ENCODE measurements around the gene YIPF2. TPM values are rescaled to one million over a fixed set of nuclear protein-coding genes. Genes with fewer than 3 reads are reported as not detected.

YIPF2 gene
- total RNA-seq, 1 donor from 2014 or later: 47.2 TPM

DNA sequence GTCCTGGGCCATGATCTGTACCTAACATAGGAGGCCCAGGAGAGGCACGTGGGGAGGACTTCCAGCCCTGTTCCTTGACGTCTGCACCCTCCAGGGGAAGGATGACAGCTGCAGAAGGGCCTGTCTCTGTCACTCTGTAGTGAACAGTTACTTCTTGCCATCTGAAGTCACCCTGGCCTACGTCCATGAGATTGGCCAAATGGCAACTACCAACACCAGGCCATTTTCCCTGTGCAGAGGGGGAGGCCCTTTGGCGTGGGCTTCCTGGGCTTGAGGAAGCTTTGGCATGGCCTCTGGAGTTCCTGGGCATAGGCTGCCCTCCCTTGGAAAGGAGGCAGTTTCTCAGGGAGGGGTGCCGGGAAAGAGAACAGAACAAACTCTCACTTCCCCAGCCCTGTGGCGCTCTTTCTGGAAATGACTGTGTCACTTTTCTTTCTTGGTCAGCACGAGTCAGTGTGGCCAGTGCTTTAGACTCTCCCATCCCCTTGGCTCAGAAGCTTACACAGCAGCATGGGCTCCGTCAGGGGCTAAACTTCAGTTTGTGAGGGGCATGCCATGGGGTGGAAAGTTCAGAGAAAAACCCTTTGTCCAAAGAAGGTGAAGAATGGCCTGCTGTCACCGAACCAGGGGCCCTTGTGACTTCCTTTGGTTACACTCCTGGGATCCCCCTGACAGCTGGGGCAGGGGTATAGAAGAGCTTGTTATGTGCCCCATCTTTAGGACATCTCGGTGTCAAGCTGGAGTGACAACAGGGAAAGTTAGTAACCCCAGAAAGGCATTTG lies 51.8 kb downstream of the YIPF2 start:
- H3K4me1 Mint-ChIP-seq (ENCODE audit: low read depth, unreplicated experiment): peaks cover 39% of the 10 kb centered on the region
- peaks cover 17% of the 10 kb centered on the region for H3K9me3 Mint-ChIP-seq (ENCODE audit: unreplicated experiment)
- no peak for TF ChIP-seq CTCF (IDR thresholded peaks at IDR 0.05; ENCODE audit: partially characterized antibody, unreplicated experiment)
- no peaks in the 10 kb centered on the region for H3K36me3 Mint-ChIP-seq (ENCODE audit: unreplicated experiment)
- H3K27ac Mint-ChIP-seq (ENCODE audit: unreplicated experiment): peak overlapping the region; percentile 55
- peaks cover 7% of the 10 kb centered on the region for H3K27me3 Mint-ChIP-seq (ENCODE audit: unreplicated experiment)
- H3K4me3 Mint-ChIP-seq (ENCODE audit: unreplicated experiment): no peak overlapping the region
- DNase-seq: no peak

- Mint-ChIP-seq H3K27ac (ENCODE audit: unreplicated experiment) (no peak overlapping the region), H3K4me1 (ENCODE audit: low read depth, unreplicated experiment) (peaks cover 19% of the 10 kb centered on the region), H3K27me3 (ENCODE audit: unreplicated experiment) (peaks cover 12% of the 10 kb centered on the region), H3K4me3 (ENCODE audit: unreplicated experiment) (peak overlapping the region; percentile 65), H3K9me3 (ENCODE audit: unreplicated experiment) (peaks cover 13% of the 10 kb centered on the region), H3K36me3 (ENCODE audit: unreplicated experiment) (no peaks in the 10 kb centered on the region)
- no peak for DNase-seq
- no peak for TF ChIP-seq CTCF (IDR thresholded peaks at IDR 0.05; ENCODE audit: partially characterized antibody, unreplicated experiment)
Observed at GRCh38 chr19:10874024-10874423, 54.4 kb downstream of the YIPF2 start.

- DNase-seq: no peak
- no peaks in the 10 kb centered on the region for H3K36me3 Mint-ChIP-seq (ENCODE audit: unreplicated experiment)
- H3K4me1 Mint-ChIP-seq (ENCODE audit: low read depth, unreplicated experiment): peaks cover 18% of the 10 kb centered on the region
- peak overlapping the region; percentile 97 for H3K27ac Mint-ChIP-seq (ENCODE audit: unreplicated experiment)
- no peak for TF ChIP-seq CTCF (IDR thresholded peaks at IDR 0.05; ENCODE audit: partially characterized antibody, unreplicated experiment)
- H3K9me3 Mint-ChIP-seq (ENCODE audit: unreplicated experiment): peaks cover 13% of the 10 kb centered on the region
- peaks cover 12% of the 10 kb centered on the region for H3K27me3 Mint-ChIP-seq (ENCODE audit: unreplicated experiment)
- H3K4me3 Mint-ChIP-seq (ENCODE audit: unreplicated experiment): peak overlapping the region; percentile 99
Observed at GRCh38 chr19:10872546-10873107, 55.8 kb downstream of the YIPF2 start.

Other genes starting within 250 kb of the YIPF2 start
- 35.1 TPM for gene QTRT1, start 227.2 kb downstream of the YIPF2 start, total RNA-seq (ENCODE audit: unreplicated experiment)
- gene DNM2, start 210.6 kb downstream of the YIPF2 start, total RNA-seq (ENCODE audit: unreplicated experiment): 227 TPM
- 10.4 TPM for gene TMED1, start 92.4 kb downstream of the YIPF2 start, total RNA-seq (ENCODE audit: unreplicated experiment)
- 0.44 TPM for gene C19orf38, start 80.2 kb downstream of the YIPF2 start, total RNA-seq (ENCODE audit: unreplicated experiment)
- 133 TPM for gene CARM1, start 57.1 kb downstream of the YIPF2 start, total RNA-seq (ENCODE audit: unreplicated experiment)
- 31.8 TPM for gene TIMM29, start 172 bp upstream of the YIPF2 start, total RNA-seq (ENCODE audit: unreplicated experiment)
- 513 TPM for gene SMARCA4, start 32.4 kb upstream of the YIPF2 start, total RNA-seq (ENCODE audit: unreplicated experiment)
- gene LDLR, start 160.8 kb upstream of the YIPF2 start, total RNA-seq (ENCODE audit: unreplicated experiment): 147 TPM
- gene SPC24, start 227.1 kb upstream of the YIPF2 start, total RNA-seq (ENCODE audit: unreplicated experiment): 3.8 TPM